BLaER1 treated with 17β-estradiol and CSF1 and Interleukin-3, amounts not matched to agents 10 nM and 100 nM (cell line): ENCODE results near the gene MKLN1.

ENCODE experiments used
- H3K27ac ChIP-seq, 11 experiments: shearing (Covaris generic); formaldehyde crosslinking; 2 replicates each; pipeline ENCODE4 v1.8.1; 2022
- H3K27me3 ChIP-seq, 11 experiments: shearing (Covaris generic); formaldehyde crosslinking; 2 replicates each; pipeline ENCODE4 v1.8.1; 2022
- H3K36me3 ChIP-seq, 11 experiments: shearing (Covaris generic); formaldehyde crosslinking; 2 replicates each; pipeline ENCODE4 v1.8.1; 2022
- H3K4me1 ChIP-seq, 10 experiments: shearing (Covaris generic); formaldehyde crosslinking; 2 replicates each; pipeline ENCODE4 v1.8.1; 2022
- H3K4me2 ChIP-seq, 11 experiments: shearing (Covaris generic); formaldehyde crosslinking; 2 replicates each; pipeline ENCODE4 v1.8.1; 2022
- H3K4me3 ChIP-seq, 10 experiments: shearing (Covaris generic); formaldehyde crosslinking; 2 replicates each; pipeline ENCODE4 v1.8.1; 2022
- H3K9ac ChIP-seq, 11 experiments: shearing (Covaris generic); formaldehyde crosslinking; 2 replicates each; pipeline ENCODE4 v1.8.1; 2022
- H3K9me3 ChIP-seq, 11 experiments: shearing (Covaris generic); formaldehyde crosslinking; replicated peaks in 1 of 11; 2 replicates each; pipeline ENCODE4 v1.8.1; 2022
- H4K20me1 ChIP-seq, 11 experiments: shearing (Covaris generic); formaldehyde crosslinking; 2 replicates each; pipeline ENCODE4 v1.8.1; 2022
- Cebpa-rat ChIP-seq, 11 experiments: shearing (Covaris generic); IDR thresholded peaks; 2 replicates each; pipeline ENCODE4 v1.8.1; 2022

MKLN1 gene

DNA sequence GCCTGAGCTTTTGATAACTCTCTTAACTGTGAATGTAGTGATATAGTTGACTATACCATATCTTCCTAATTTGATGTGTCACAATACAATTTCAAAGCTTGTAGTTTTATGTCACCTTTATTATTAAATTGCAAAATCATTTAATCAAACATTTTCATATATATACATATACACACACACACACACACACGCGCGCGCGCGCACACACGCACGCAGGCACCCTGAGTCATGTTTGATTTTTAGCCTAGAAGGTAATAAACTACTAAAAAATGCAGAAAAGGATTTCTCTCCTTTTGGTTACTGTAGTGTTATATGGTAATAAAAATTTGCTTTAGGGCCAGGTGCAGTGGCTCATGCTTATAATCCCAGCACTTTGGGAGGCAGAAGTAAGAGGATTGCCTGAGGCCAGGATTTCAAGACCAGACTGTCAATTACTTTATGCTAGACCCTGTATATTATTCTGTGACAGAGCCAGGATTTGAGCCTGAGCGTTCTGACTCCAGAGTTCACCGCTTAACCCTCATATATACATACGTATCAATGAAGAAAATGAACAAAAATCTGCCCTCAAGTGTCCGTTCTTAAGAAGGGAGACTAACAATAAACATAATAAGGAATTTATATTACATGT lies 139.2 kb downstream of the MKLN1 start:
- no peak overlapping the region for H3K27ac ChIP-seq
- H3K4me1 ChIP-seq = peaks cover 0 to 9% (median 0%) of the 10 kb centered on the region in 10 experiments; a peak in 7 of 20 replicates
- no peak for TF ChIP-seq Cebpa-rat (IDR thresholded peaks at IDR 0.05)
- H3K9me3 ChIP-seq = peaks cover 0 to 12% (median 6%) of the 10 kb centered on the region in 11 experiments; a peak in 9 of 22 replicates
- no peak overlapping the region for H3K4me3 ChIP-seq
- H3K36me3 ChIP-seq = peaks cover 93 to 100% (median 99%) of the 10 kb centered on the region in 11 experiments
- H3K27me3 ChIP-seq = no peaks in the 10 kb centered on the region
- no peak overlapping the region for H3K4me2 ChIP-seq
- H3K9ac ChIP-seq = no peak overlapping the region
- peaks cover 0 to 11% (median 0%) of the 10 kb centered on the region in 11 experiments; a peak in 2 of 22 replicates for H4K20me1 ChIP-seq

DNA sequence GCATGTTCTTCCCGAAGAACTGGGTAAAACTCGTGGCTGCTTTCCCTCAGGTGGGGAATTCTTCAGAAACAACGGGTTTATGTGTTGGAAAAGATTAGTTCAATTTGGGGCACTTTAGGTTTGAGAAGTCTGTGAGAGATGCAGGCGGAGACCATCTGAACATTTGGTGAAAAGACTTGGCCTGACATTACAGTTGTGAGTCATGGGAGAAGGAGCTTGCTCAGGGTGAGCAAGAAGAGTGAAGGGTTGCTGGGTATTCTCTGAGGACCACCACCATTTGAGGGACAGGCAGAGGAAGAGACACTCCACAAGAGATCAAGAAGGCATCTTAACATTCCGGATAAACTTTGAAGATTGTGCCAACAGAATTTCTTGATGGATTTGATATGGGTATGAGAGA lies 140.1 kb downstream of the MKLN1 start:
- peaks cover 0 to 6% (median 0%) of the 10 kb centered on the region in 10 experiments; a peak in 7 of 20 replicates for H3K4me1 ChIP-seq
- peaks cover 0 to 2% (median under 1%) of the 10 kb centered on the region in 11 experiments; a peak in 9 of 22 replicates for H3K9me3 ChIP-seq
- H3K9ac ChIP-seq = no peak overlapping the region
- peaks cover 93 to 100% (median 99%) of the 10 kb centered on the region in 11 experiments for H3K36me3 ChIP-seq
- H3K4me3 ChIP-seq = no peak overlapping the region
- no peak for TF ChIP-seq Cebpa-rat (IDR thresholded peaks at IDR 0.05)
- no peak overlapping the region for H3K4me2 ChIP-seq
- H4K20me1 ChIP-seq = peaks cover 0 to 10% (median 0%) of the 10 kb centered on the region in 11 experiments; a peak in 2 of 22 replicates
- H3K27me3 ChIP-seq = no peaks in the 10 kb centered on the region
- H3K27ac ChIP-seq = no peak overlapping the region

GRCh38 chr7:131471250-131472004 lies 143.8 kb downstream of the MKLN1 start:
- no peak overlapping the region for H3K27ac ChIP-seq
- H3K4me3 ChIP-seq = no peak overlapping the region
- no peak overlapping the region for H3K9ac ChIP-seq
- no peak for TF ChIP-seq Cebpa-rat (IDR thresholded peaks at IDR 0.05)
- H3K4me1 ChIP-seq = no peaks in the 10 kb centered on the region
- H3K4me2 ChIP-seq = no peak overlapping the region
- peaks cover 0 to 11% (median 4%) of the 10 kb centered on the region in 11 experiments; a peak in 6 of 22 replicates for H3K9me3 ChIP-seq
- peaks cover 90 to 100% (median 92%) of the 10 kb centered on the region in 11 experiments for H3K36me3 ChIP-seq
- no peaks in the 10 kb centered on the region for H4K20me1 ChIP-seq
- no peaks in the 10 kb centered on the region for H3K27me3 ChIP-seq

DNA sequence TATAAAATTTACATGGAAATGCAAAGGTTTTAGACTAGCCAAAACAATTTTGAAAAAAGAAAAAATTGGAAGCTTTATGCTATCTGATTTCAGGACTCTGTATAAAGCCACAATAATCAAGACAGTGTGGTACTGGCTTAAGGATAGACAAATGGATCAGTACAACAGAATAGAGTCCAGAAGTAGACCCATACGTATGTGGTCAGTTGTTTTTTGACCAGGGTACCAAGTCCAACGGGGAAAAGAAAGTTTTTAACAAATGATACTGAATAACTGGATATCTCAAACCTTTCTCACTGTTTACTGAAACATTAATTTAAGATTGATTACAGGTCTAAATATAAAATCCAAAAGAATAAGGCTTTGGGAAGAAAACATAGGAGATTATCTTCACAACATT lies 149.1 kb downstream of the MKLN1 start:
- Histone ChIP-seq H3K36me3 (peaks cover 47 to 97% (median 70%) of the 10 kb centered on the region in 11 experiments), H3K9ac (no peak overlapping the region), H3K27me3 (no peaks in the 10 kb centered on the region), H3K4me2 (no peak overlapping the region), H3K4me1 (no peaks in the 10 kb centered on the region), H4K20me1 (no peaks in the 10 kb centered on the region), H3K9me3 (peaks cover 0 to 11% (median 4%) of the 10 kb centered on the region in 11 experiments; a peak in 6 of 22 replicates), H3K4me3 (no peak overlapping the region), H3K27ac (no peak overlapping the region)
- TF ChIP-seq Cebpa-rat (IDR thresholded peaks at IDR 0.05) = no peak

GRCh38 chr7:131480384-131481315 lies 153.0 kb downstream of the MKLN1 start:
- Histone ChIP-seq H3K4me2 (no peak overlapping the region), H3K27ac (no peak overlapping the region), H3K4me1 (peaks cover 0 to 5% (median 0%) of the 10 kb centered on the region in 10 experiments; a peak in 2 of 20 replicates), H3K4me3 (no peak overlapping the region), H3K27me3 (no peaks in the 10 kb centered on the region), H3K36me3 (peaks cover 22 to 97% (median 55%) of the 10 kb centered on the region in 11 experiments; a peak in 21 of 22 replicates), H3K9me3 (no peaks in the 10 kb centered on the region), H3K9ac (no peak overlapping the region), H4K20me1 (0 out of 22 replicates have a peak, but pooled peaks cover 0 to 7% (median 0%) of the 10 kb centered on the region in 11 experiments)
- TF ChIP-seq Cebpa-rat (IDR thresholded peaks at IDR 0.05) = no peak

- Histone ChIP-seq H4K20me1 (0 out of 22 replicates have a peak, but pooled peaks cover 0 to 7% (median 0%) of the 10 kb centered on the region in 11 experiments), H3K4me2 (no peak overlapping the region), H3K9me3 (no peaks in the 10 kb centered on the region), H3K4me1 (peaks cover 0 to 5% (median 0%) of the 10 kb centered on the region in 10 experiments; a peak in 2 of 20 replicates), H3K36me3 (peaks cover 27 to 97% (median 62%) of the 10 kb centered on the region in 11 experiments), H3K27ac (no peak overlapping the region), H3K4me3 (no peak overlapping the region), H3K9ac (no peak overlapping the region), H3K27me3 (no peaks in the 10 kb centered on the region)
- TF ChIP-seq Cebpa-rat (IDR thresholded peaks at IDR 0.05) = no peak
These were observed 155.1 kb downstream of the MKLN1 start for GRCh38 chr7:131482800-131483199.

DNA sequence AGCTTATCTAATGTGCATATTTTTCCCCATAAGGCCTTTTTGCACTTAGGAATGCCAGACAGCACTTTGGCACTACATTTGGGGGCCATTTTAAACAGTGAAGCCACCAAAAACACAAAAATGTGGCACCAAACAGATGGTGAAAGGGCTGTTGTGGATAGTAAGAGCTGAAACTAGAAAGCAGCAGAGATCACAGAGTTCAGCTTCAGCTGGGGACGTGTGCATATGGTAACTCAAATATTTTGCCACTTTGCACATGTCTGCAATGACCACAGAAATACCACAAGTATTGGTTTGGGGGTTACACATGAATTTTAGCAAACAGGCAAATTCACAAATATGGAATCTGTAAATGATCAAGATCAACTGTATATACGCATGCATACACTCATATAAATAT lies 155.9 kb downstream of the MKLN1 start:
- 0 out of 22 replicates have a peak, but pooled peaks cover 0 to 7% (median 0%) of the 10 kb centered on the region in 11 experiments for H4K20me1 ChIP-seq
- no peak overlapping the region for H3K27ac ChIP-seq

GRCh38 chr7:131486346-131486745 lies 158.7 kb downstream of the MKLN1 start:
- Histone ChIP-seq H3K4me1 (peaks cover 0 to 21% (median 0%) of the 10 kb centered on the region in 10 experiments; a peak in 4 of 20 replicates), H3K9ac (no peak overlapping the region), H3K9me3 (no peaks in the 10 kb centered on the region), H3K4me3 (no peak overlapping the region), H3K4me2 (no peak overlapping the region), H3K27ac (no peak overlapping the region), H4K20me1 (peaks cover 0 to 7% (median 0%) of the 10 kb centered on the region in 11 experiments; a peak in 1 of 22 replicates), H3K36me3 (peaks cover 29 to 93% (median 52%) of the 10 kb centered on the region in 11 experiments; a peak in 21 of 22 replicates), H3K27me3 (no peaks in the 10 kb centered on the region)
- TF ChIP-seq Cebpa-rat (IDR thresholded peaks at IDR 0.05) = no peak

More for the DNA sequence above, 155.9 kb downstream of the MKLN1 start:
- peaks cover 21 to 96% (median 61%) of the 10 kb centered on the region in 11 experiments for H3K36me3 ChIP-seq
- no peaks in the 10 kb centered on the region for H3K27me3 ChIP-seq
- no peak for TF ChIP-seq Cebpa-rat (IDR thresholded peaks at IDR 0.05)
- no peak overlapping the region for H3K4me3 ChIP-seq
- no peaks in the 10 kb centered on the region for H3K9me3 ChIP-seq
- H3K4me2 ChIP-seq = no peak overlapping the region
- H3K9ac ChIP-seq = no peak overlapping the region
- peaks cover 0 to 6% (median 0%) of the 10 kb centered on the region in 10 experiments; a peak in 3 of 20 replicates for H3K4me1 ChIP-seq
